ENCODE data around the gene ARV1. TPM values are rescaled to one million over a fixed set of nuclear protein-coding genes. Genes with fewer than 3 reads are reported as not detected.
"Not testable (repeated sequence)": the region's sequence is repeated elsewhere in the genome, so short reads cannot be mapped to it uniquely, and the experiment has no call there.

ARV1 gene
- total RNA-seq, 6 experiments from 2014 or later, result 9.2 to 18.7 (median 13.4) TPM

- intact Hi-C loops (cut with DNase I), result no loop called here
- WGBS (ENCODE audit: insufficient coverage, low coverage, low lambda C conversion rate, missing lambda C conversion rate), result 76% methylated on average over 11 of the region's 14 CpGs
- DNase-seq (no peak), ATAC-seq (peak in 1 of 4 donors; percentile 19)
- H3K36me3 ChIP-seq, result no peaks in the 10 kb centered on the region
- no peaks in the 10 kb centered on the region for H3K4me1 ChIP-seq
- no peaks in the 10 kb centered on the region for H3K9me3 ChIP-seq
- no peak overlapping the region for H3K27ac ChIP-seq
- no peak overlapping the region for H3K4me3 ChIP-seq
- no peak for TF ChIP-seq POLR2A (IDR thresholded peaks at IDR 0.05)
- no peak for TF ChIP-seq CTCF (IDR thresholded peaks at IDR 0.05)
- no peaks in the 10 kb centered on the region for H3K27me3 ChIP-seq
Measured at GRCh38 chr1:231020139-231020601, 41.3 kb downstream of the ARV1 start.

GRCh38 chr1:231020816-231021215 is 41.9 kb downstream of the ARV1 start:
- ATAC-seq (peak in 1 of 4 donors; percentile 25), DNase-seq (no peak)
- intact Hi-C loops (cut with DNase I), result no loop called here
- WGBS (ENCODE audit: insufficient coverage, low coverage, low lambda C conversion rate, missing lambda C conversion rate), result 40% methylated on average over 3 of the region's 7 CpGs
- Histone ChIP-seq H3K9me3 (no peaks in the 10 kb centered on the region), H3K4me3 (no peak overlapping the region), H3K36me3 (no peaks in the 10 kb centered on the region), H3K27ac (no peak overlapping the region), H3K27me3 (no peaks in the 10 kb centered on the region), H3K4me1 (no peaks in the 10 kb centered on the region)
- no peak for TF ChIP-seq POLR2A (IDR thresholded peaks at IDR 0.05)
- TF ChIP-seq CTCF (IDR thresholded peaks at IDR 0.05), result no peak

- Histone ChIP-seq H3K27ac (no peak overlapping the region), H3K27me3 (no peaks in the 10 kb centered on the region), H3K36me3 (no peaks in the 10 kb centered on the region), H3K4me3 (no peak overlapping the region), H3K9me3 (no peaks in the 10 kb centered on the region), H3K4me1 (no peaks in the 10 kb centered on the region)
- TF ChIP-seq POLR2A (IDR thresholded peaks at IDR 0.05), result no peak
- TF ChIP-seq CTCF (IDR thresholded peaks at IDR 0.05), result no peak
- WGBS (ENCODE audit: insufficient coverage, low coverage, low lambda C conversion rate, missing lambda C conversion rate), result 82% methylated on average over 6 of the region's 12 CpGs
- intact Hi-C loops (cut with DNase I), result no loop called here
- ATAC-seq (no peak), DNase-seq (no peak)
Measured at GRCh38 chr1:231021540-231022031, 42.7 kb downstream of the ARV1 start.

GRCh38 chr1:231022543-231022942 is 43.6 kb downstream of the ARV1 start:
- H3K27me3 ChIP-seq; H3K27ac ChIP-seq; H3K36me3 ChIP-seq; H3K4me3 ChIP-seq; DNase-seq; ATAC-seq; H3K4me1 ChIP-seq; H3K9me3 ChIP-seq; intact Hi-C loops (cut with DNase I): not testable (repeated sequence)
- 100% methylated on average over 2 of the region's 7 CpGs for WGBS (ENCODE audit: insufficient coverage, low coverage, low lambda C conversion rate, missing lambda C conversion rate)

- Histone ChIP-seq H3K27me3 (no peaks in the 10 kb centered on the region), H3K36me3 (no peaks in the 10 kb centered on the region), H3K4me1 (no peaks in the 10 kb centered on the region), H3K4me3 (no peak overlapping the region), H3K27ac (no peak overlapping the region), H3K9me3 (no peaks in the 10 kb centered on the region)
- no peak for DNase-seq
- 97% methylated on average over 6 of the region's 9 CpGs for WGBS (ENCODE audit: insufficient coverage, low coverage, low lambda C conversion rate, missing lambda C conversion rate)
- TF ChIP-seq CTCF (IDR thresholded peaks at IDR 0.05) (no peak), POLR2A (IDR thresholded peaks at IDR 0.05) (no peak)
- intact Hi-C loops (cut with DNase I), result no loop called here
- ATAC-seq, result no peak
Measured at GRCh38 chr1:231023150-231023549, 44.3 kb downstream of the ARV1 start.
